OCI-M2 (cell line): ENCODE results near the gene LYSMD4.

Experiments used
- DNase-seq: peaks from one replicate; lab custom pipeline; 2025; ENCODE audit not compliant: unreplicated experiment; lab: John Stamatoyannopoulos, UW

Gene LYSMD4

GRCh38 chr15:99706557-99707303, 26.5 kb downstream of the LYSMD4 start:
- DNase-seq = no peak

- DNase-seq = peak; percentile 34
Observed at GRCh38 chr15:99704444-99704838, 28.8 kb downstream of the LYSMD4 start.

GRCh38 chr15:99703603-99704443, 29.4 kb downstream of the LYSMD4 start:
- DNase-seq = no peak

- no peak for DNase-seq
Observed at GRCh38 chr15:99702895-99703602, 30.2 kb downstream of the LYSMD4 start.

- no peak for DNase-seq
Observed at GRCh38 chr15:99696096-99696495, 37.1 kb downstream of the LYSMD4 start.

- no peak for DNase-seq
Observed at GRCh38 chr15:99692825-99693224, 40.4 kb downstream of the LYSMD4 start.

GRCh38 chr15:99686290-99686689, 46.9 kb downstream of the LYSMD4 start:
- no peak for DNase-seq

- no peak for DNase-seq
Observed at GRCh38 chr15:99683000-99683670, 50.1 kb downstream of the LYSMD4 start.

GRCh38 chr15:99682455-99682854, 50.8 kb downstream of the LYSMD4 start:
- DNase-seq = no peak

- DNase-seq = no peak
Observed at GRCh38 chr15:99681990-99682389, 51.2 kb downstream of the LYSMD4 start.

GRCh38 chr15:99680276-99680675, 53.0 kb downstream of the LYSMD4 start:
- DNase-seq = no peak

GRCh38 chr15:99677540-99678134, 55.6 kb downstream of the LYSMD4 start:
- no peak for DNase-seq
